Lower leg skin (tissue), 3 donors: Measurements from ENCODE around the gene PNMA8B.

Source experiments
- CTCF ChIP-seq, 3 donors: fragments of 450-650 bp; IDR thresholded peaks; one replicate each; pipeline ENCODE4 v1.5.1; 2016; ENCODE audit warnings: antibody characterized with exemption in 3 of 3, mild to moderate bottlenecking in 3 of 3, moderate library complexity in 2 of 3
- POLR2A ChIP-seq, 2 donors: fragments of 450-650 bp; IDR thresholded peaks; one replicate each; pipeline ENCODE4 v1.6.1; 2016 to 2017; ENCODE audit warnings: antibody characterized with exemption in 2 of 2, mild to moderate bottlenecking in 1 of 2, moderate library complexity in 1 of 2

- TF ChIP-seq CTCF (IDR thresholded peaks at IDR 0.05): no peak
- TF ChIP-seq POLR2A (IDR thresholded peaks at IDR 0.05): no peak
These were observed 49.0 kb upstream of the PNMA8B start for GRCh38 chr19:46544651-46545050.
